ENCODE results near the gene PARD6B.
"Not testable (repeated sequence)": the region's sequence is repeated elsewhere in the genome, so short reads cannot be mapped to it uniquely, and the experiment has no call there.

PARD6B gene, protein sequence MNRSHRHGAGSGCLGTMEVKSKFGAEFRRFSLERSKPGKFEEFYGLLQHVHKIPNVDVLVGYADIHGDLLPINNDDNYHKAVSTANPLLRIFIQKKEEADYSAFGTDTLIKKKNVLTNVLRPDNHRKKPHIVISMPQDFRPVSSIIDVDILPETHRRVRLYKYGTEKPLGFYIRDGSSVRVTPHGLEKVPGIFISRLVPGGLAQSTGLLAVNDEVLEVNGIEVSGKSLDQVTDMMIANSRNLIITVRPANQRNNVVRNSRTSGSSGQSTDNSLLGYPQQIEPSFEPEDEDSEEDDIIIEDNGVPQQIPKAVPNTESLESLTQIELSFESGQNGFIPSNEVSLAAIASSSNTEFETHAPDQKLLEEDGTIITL

DNA sequence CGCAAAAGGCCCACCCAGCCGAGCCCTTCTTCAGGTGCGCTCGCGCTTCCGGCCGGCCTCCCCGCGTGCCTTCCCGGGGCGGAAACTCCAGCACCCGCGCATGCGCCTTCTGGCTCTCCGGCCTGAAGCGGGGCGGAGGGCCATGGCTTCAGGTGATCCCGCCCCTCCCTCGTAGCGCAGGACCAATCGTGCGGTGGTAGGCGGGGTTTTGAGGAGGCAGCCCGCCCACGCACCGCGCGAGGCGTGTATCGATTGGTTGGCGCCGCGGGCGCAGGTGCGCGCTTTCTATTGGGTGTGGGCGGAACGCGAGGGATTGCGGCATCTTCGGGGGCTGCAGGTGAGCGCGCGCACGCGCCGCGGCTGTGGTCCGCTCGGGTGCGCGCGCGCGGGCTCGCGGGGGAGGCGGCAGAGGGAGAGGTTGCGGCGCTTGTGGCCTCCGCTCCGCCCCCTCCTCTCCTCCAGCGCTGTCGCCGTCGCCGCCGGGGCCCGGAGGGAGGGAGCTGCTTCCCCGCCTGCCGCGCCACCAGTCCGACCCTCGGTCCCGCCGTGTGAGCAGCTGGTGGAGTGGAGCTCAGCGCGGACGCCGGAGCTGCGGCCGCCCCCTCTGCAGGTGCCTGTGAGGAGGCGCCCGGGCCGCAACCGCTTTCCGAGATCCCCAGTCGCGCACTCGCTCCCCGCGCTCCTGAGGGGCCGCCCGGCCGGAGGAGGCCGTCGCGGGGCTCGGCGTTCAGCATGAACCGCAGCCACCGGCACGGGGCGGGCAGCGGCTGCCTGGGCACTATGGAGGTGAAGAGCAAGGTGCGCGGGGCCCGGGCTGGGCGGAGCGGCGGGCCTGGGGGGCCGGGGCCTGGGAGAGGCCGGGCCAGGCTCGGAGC, at the start of gene PARD6B:
Gene PARD6B (plus strand): TSS at position 526 of the 875 bp plus-strand sequence. CDS start 207 bp downstream, at position 733.
- DNase-seq (ENCODE audit: low read depth in 2 of 2) = peak; percentile 100

DNA sequence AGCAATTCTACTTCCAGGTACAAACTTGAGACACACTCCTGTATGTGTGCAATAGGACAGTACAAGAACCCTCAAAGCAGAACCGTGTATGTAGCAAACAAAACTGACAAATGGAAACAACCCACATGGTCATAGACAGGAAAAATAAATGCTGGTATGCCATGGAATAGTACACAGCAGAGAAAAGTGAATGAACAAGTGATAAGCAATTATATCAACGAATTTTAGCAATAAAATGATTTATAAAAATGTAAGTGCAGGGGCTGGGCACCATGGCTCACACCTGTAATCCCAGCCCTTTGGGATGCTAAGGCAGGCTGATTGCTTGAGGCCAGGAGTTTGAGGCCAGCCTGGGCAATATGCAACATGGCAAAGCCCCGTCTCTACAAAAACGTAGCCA, 49.3 kb upstream of the PARD6B start:
- DNase-seq (ENCODE audit: low read depth in 2 of 2) = no peak

DNA sequence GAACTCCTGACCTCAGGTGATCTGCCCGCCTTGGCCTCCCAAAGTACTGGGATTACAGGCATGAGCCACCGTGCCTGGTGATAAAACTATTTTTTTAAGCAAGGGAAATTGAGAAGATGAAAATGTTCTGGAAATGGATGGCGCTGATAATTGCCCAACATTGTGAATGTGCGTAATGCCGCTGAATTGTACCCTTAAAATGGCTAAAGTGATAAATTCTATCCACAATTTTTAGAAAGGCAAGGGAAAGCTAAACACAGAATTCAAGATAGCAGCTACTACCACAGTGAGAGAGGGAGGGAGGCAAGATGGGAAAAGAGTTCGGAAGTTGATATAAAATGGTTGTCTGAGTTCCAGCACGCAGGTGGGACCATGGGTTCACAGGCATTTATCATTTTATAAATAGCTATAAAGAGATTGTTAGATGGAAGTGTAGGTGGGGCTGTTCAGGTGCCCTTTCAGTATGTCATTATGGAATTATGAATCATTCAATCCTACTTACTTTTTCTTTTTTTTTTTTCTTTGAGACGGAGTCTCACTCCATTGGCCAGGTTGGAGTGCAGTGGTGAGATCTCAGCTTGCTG, 48.3 kb upstream of the PARD6B start:
- DNase-seq (ENCODE audit: low read depth in 2 of 2) = no peak

DNA sequence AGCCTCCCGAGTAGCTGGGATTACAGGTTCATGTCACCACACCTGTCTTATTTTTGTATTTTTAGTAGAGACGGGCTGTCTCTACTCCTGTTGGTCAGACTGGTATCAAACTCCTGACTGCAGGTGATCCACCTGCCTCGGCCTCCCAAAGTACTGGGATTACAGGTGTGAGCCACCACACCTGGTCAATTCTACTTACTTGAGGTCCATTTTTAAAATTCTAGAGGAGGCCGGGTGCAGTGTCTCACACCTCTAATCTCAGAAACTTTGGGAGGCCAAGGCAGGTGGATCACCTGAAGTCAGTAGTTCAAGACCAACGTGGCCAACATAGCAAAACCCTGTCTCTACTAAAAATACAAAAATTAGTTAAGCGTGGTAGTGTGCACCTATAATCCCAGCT, 47.8 kb upstream of the PARD6B start:
- DNase-seq (ENCODE audit: low read depth in 2 of 2) = no peak

DNA sequence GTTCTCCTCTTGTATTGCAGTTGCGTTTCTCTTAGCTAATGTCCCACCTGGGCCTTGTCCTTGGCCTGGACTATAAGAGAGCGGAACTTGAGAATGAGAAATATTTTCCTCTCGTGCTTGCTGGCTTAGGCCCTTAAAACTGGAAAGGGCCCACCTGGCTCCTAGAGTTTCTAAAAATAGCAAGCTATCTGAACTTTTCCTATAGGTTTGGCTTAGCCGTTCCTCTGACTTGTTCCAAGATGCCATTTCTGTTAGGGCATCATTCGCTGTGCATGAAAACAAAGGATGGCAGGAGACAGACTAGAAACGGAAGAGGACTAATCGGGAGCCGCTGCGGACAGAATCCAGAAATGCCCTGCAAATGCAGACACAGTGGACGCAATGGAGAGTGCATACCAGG, 44.6 kb upstream of the PARD6B start:
- DNase-seq (ENCODE audit: low read depth in 2 of 2) = no peak

DNA sequence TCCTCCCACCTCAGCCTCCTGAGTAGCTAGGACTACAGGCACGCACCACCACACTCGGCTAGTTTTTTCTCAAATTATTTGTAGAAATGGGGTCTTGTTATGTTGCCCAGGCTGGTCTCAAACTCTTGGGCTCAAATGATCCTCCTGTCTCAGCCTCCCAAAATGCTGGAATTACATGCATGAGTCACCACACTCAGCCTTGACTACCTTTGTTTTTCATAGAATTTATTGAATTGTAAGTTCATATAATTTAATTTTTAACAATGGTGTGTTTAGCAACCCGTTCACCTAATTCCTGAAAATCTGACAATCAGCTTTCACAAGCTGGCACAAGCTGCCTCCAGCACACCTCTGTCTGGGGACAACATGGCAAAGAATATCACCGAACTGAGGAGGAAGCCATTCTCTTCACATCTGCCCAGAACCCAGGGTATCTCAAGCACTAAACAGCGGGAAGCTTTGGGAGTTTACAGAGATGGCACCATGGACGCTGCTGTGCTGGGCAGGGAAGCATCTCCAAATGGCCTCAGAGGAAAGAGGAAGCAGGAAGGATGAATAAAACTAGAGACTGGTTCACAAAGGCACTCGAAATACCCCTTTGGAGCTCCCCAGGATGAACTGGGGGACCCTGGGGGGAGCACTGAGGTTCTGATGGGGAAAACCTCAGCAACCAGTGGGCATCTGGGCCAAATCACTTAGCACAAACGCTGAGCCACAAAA, 43.0 kb upstream of the PARD6B start:
- DNase-seq (ENCODE audit: low read depth in 2 of 2) = no peak

DNA sequence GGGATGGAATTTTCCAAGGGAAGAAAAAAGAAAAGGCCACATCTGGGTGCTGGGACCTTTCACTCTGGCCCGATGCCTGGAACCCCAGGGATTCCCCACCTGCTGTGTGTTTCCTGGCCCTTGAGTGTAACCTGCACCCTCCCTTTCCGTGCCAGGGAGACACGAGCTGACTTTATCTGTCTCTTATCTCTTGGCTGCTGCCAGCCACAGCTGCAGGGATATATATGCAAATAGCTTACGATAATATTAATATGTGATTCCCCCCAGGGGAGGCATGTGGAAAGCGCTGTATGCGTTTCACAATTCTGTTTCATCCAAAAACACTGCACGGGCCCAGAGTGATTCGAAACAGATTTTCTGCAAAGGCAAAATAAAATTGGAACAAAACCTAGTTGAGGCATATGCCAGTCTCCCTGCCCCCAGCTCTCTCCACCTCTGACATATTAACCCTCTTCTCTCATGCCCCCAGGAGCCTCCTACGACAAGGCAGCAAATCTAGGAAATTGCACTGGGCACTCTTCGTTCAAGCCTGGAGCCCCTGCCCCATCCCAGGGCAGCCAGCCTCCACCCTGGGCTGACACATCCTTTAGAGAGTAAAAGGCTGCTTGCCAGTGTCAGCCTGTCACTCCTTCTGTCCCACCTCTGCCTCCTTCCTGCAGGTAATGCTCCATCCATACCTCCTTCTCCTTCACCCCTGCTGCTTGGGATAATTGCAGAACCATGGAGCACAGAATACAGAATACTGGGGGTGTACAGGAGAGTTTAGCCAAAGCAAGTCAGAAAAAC, 41.3 kb upstream of the PARD6B start:
- DNase-seq (ENCODE audit: low read depth in 2 of 2) = no peak

DNA sequence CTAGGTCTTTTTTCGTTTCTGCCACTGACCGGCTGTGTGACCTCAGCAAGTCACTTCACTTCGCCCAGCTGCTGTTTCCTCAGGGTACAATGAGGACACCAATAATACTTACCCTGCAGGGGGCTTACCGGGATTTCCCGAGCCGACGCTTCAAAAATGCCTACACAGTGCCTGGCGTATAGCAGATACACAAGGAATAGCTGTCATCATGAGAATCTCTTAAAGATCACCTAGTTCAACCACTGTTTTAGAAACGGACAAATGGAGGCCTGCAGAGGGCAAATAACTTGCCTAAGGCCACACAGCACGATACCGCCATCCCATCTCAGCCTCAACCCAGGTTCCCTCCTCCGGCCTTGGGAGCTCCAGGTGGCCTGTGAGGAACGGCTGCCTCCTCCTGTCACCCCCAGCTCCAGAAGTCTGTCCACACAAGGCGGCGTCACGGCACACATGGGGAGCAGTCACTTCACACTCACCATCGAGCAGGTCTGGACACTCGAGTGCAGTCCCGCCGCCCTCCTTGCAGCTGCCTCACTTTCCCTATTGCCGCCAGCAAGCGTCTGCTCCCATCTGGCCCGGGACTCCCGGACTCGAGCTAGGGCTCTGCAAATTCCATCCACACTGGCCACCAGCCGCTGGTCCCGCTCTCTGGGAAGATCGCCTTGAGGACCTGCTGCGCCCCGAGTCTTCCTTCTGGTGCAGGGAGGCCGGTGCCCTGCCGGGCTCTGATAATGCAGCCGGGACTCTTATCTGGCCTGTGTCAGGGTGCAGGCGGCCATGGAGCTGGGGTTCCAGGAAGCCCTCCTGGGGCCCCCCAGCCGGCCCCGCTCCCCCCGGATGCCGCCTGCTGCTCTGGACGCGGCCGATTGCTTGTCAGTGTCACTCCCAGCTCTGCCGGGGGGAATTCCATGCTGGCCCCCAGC, 40.5 kb upstream of the PARD6B start, which contains the start of gene RIPOR3:
Gene RIPOR3 (minus strand): TSS at position 893 of the 923 bp plus-strand sequence. CDS start 414 bp downstream, at position 479.
- DNase-seq (ENCODE audit: low read depth in 2 of 2) = no peak

DNA sequence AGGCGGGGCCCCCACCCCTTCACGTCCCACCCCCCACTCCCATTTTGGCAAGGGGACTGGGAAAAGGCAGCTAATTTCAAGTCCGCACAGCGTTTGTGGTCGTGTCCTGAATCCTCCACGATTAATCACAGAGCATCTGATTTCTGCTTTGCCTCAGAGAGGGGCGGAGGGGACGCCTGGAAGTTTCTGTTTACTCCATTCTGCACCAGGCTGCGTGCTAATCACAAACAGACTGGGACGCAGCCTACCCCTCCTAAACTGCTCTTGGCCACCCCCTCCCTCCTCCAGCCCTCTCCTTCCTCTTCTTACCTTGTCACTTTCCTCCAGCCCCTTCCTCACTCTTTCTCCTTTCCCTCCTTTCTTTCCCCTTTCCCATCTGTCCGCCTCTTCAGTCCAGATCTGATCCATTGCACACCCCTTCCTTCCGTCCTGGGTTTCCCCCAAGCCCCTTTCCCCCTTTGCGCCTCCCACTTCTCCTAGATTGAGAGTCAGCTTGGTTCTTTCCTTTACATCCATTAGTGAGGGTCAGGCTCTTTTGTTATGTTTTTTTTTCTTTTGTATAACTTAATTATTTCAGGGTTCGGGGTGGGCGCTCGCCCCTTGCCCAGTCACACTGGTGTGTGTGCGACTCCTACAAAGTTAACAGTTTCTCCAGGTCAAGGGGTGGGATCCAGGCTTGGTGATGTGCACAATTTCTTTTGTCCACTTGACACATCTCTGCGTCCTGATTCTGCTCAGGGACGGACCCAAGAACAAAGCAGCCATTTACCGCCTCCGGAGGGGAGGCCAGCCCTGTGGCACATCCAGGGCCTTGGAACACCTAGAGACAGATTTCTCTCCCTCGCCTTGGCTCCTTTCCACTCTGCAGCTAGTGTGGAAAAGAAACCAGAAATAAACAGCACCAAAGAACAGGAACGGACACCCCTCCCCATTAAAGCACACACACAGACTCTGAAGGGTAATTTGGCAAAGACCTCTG, 39.5 kb upstream of the PARD6B start:
- DNase-seq (ENCODE audit: low read depth in 2 of 2) = no peak

DNA sequence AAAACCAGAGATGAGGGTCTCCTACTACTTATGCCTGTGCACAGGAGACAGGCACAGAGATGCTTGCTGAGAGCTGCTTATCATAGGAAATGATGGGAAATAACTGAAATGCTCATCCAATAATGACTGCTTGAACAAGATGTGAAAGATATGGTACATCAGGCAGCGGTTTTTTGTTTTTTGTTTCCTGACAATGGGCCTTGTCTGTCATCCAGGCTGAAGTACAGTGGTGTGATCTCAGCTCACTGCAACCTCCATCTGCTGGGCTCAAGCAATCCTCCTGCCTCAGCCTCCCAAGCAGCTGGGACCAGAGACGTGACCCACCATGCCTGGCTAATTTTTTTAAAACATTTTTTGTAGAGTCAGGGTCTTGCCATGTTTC, 38.8 kb upstream of the PARD6B start:
- DNase-seq (ENCODE audit: low read depth in 2 of 2) = no peak

DNA sequence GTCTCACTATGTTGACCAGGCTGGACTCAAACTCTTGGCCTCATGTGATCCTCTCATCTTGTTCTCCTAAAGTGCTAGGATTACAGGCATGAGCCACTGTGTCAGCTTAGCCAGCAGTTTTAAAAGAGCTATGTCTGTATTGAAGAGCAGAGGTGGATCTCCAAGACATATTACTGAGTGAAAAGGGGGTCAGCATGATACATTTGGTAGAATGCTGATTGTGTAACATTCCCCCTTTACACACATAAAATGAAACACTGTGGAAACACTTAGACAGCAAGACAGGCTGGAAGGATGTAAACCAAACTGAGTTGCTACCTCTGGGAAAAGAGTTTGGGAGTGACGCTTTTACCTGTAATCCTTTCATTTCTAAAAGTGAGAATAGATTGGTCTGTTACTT, 38.4 kb upstream of the PARD6B start:
- no peak for DNase-seq (ENCODE audit: low read depth in 2 of 2)

DNA sequence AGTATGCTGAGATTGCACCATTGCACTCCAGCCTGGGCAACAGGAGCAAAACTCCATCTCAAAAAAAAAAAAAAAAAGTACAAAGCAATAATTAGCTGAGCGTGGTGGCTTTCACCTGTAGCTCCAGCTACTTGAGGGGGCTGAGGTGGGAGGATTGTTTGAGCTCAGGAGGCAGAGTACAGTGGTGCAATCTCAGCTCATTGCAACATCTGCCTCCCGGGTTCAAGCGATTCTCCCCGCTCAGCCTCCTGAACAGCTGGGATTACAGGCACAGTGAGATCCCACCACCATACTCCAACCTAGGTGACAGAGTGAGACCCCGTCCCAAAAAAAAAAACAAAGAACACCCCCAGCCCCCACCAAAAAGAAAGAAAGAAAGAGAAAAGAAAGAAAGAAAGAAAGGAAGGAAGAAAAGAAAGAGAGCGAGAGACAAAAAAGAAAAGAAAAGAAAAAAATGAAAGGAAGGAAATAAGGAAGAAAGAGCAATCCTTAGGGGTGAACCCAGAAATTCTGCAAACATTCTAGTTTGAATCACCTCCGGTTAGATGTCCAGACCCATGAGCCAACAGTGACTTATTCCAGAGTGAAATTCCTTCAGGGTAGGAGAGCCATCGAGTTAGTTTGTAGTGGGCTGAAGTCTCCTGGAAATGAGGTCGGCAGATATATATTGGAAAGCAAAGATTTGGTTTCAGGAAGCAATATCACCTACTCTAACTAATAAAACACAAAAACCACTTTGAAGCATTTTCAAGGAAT, 36.8 kb upstream of the PARD6B start:
- DNase-seq (ENCODE audit: low read depth in 2 of 2) = no peak

DNA sequence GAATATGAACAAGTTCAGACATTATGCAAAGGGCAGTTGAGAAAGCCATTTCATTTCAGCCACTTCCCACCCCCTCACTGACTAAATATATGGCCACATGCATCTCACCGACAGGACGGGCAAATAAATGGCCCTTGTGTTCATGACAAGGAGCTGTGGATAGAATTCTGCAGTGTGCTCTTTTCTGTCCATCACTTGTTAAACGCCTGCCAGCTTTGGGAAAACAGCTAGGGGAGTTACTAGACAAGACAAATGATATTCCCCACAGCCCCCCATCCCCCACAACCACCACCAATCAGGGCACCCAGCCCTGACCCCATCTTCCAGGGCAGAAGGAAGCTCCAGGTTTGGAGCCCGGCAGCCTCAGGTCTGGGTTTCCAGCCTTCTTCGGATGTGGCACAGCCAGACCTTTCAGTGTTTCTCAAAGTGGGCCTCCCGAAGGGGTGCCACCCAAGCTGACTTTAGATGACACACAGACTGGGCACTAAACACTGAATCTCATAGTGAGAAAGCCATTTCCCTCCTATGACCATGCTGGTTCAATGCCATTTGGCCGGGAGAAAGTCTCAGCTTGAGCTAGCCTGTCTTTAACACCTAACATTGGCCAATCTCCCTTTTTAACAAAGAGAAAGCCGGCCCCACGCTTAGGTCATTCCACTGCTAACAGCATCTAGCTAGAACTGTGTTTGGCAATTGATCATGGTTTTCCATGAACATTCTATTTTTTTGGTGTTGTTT, 36.1 kb upstream of the PARD6B start:
- no peak for DNase-seq (ENCODE audit: low read depth in 2 of 2)

DNA sequence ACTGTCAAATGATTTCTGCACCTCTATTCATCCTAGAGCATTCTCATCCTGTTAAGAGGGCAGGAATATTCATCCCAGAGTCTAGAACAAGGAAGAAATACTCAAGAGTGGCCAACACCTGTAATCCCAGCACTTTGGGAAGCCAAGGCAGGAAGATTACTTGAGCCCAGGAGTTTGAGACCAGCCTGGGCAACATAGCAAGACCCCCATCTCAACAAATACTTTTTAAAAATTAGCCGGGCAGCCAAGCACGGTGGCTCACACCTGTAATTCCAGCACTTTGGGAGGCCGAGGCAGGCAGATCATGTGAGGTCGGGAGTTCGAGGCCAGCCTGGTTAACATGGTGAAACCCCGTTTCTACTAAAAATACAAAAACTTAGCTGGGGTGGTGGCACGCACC, 33.1 kb upstream of the PARD6B start:
- not testable (repeated sequence) for DNase-seq (ENCODE audit: low read depth in 2 of 2)

DNA sequence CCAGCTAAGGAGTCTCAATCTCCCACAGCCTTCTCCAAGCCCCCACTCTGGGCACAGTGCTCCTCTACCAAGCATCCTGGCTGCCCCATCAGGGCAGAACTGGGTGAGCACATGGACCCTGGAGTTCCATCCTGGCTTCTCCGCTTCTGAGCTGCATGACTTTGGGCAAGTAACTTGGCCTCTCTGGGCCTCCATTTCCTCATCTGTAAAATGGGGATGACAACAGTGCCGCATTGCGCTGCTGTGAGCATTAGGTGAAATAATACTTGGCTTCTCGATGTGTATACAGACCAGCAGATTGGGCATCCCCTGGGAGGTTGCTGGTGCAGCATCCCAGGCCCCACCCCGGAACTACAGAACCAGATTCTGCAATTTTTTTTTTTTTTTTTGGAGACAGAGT, 31.7 kb upstream of the PARD6B start:
- no peak for DNase-seq (ENCODE audit: low read depth in 2 of 2)

DNA sequence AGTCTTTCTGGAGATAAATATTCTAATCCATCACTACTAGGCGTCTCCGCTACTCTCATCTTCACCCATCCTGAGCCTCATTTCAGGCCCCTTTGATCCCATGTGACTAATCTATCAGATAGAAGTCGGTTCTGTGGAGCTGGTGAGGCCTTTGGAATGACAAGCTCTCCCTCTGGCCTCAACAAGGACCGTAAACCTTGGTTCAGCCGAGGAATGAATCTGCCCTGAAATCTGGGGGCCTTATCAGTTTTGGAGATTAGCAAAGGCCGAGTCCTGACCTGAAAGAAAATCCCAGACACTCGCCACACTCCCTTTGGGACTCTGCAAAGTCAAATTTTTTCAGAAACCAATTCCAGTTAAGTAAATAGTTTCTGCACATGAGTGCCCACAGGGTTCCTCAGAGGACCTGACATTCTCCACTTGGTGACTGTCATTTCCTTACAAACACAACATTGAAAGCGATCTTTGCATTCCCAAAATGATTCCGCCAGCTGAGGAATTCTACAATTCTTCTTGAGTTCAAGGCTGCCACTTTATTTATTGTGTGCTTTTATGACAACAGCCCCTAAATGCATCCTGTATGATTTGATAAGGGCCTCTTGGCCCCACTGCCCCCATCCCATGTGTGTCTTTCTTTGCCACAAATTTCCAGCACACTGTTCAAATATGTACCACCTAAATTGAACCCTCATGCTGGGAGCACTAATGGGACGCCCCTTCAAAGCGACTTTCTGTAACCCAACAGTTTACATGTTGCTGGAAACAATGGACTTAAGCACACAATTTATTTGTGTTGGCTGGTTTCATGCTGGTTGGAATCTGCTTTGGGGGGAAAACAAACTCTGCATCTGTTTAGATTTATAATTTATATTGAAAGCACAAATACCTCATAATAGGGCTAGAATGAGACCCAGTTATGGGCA, 30.1 kb upstream of the PARD6B start:
- no peak for DNase-seq (ENCODE audit: low read depth in 2 of 2)
